NCI-H2227 (cell line): ENCODE data around the gene CACNG3.
A peak's percentile ranks its signal among the peaks of the same experiment; 100 is the strongest.

Experiments used
- DNase-seq: peaks from one replicate; lab custom pipeline; 2025; ENCODE audit not compliant: unreplicated experiment; lab: John Stamatoyannopoulos, UW

The CACNG3 gene

DNA sequence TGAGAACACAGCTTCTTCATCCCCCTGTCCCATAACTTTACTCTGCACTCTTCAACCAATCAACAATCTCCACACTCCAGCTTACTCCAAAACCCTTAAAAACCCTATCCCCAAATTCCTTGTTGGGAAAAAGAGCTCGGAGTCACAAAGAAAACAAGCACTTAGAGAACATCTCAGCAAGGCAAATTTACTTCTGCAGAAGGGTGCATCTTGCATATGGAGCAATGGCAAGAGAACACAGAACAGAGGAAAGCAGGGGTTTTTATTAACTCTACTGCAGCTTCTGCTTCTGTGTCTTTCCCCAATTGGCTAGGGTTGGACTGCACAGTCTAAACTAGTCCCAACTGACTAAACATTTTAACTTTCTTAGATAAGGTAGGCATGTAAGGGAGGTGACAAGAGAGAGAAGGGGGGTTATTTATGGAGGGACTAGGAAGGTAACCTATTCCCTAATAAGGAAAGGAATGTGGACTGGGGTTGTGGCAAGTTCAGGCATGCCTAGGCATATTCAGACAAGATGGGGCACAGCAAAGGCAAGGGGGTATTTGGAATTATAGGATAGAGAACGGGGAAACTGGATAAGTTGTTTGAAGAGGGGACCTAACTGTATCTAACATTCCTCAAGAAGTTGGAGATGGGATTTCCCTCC, 125.5 kb downstream of the CACNG3 start:
- DNase-seq: no peak

DNA sequence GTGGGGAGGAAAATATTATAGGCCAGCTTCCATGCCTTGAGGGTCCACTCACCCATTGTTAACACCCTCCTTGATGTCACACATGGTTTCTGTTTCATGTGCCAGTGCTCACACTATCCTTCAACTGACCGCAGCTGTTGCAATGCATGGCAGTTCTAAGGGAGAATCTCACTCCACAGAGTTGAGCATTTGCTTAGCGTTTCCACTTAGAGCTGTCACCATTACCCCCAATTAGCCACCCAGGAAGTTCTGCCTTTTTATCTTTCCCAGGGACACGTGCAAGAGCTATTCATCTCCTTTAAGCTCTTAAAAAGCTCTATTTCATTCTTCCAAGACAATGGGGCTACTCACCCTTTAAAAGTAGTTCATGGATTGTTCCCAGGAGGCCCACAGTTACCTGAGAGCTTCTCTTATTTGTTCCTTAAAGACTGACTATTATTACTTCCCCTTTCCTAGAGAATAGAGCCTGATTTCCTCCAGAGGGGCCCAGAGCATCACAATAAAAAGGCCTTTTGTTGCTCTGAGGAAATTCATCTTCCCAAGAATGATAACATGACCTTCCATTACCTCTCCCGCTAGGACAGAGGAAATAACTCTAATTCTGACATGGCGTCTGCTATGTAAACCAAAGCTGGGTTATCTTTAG, 126.8 kb downstream of the CACNG3 start:
- no peak for DNase-seq

DNA sequence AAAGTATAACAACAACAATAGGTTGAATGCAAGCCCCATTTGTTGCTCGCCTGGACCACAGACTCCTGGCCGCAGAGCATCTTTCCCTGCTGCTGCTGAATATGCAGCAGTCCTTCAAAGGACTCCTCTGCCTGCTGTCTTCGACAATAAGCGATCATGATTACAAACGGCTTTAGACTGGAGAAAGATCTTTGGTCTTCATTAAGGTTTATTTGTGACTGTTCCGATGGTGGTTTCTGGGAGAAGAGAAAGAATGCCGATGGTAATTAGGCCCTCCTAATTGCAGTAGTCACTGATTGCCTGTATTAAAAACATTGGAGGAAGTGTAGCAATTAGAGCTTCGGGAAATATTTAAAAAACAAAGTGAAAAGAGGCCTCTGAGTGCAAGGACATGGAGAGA, 138.2 kb downstream of the CACNG3 start:
- no peak for DNase-seq

DNA sequence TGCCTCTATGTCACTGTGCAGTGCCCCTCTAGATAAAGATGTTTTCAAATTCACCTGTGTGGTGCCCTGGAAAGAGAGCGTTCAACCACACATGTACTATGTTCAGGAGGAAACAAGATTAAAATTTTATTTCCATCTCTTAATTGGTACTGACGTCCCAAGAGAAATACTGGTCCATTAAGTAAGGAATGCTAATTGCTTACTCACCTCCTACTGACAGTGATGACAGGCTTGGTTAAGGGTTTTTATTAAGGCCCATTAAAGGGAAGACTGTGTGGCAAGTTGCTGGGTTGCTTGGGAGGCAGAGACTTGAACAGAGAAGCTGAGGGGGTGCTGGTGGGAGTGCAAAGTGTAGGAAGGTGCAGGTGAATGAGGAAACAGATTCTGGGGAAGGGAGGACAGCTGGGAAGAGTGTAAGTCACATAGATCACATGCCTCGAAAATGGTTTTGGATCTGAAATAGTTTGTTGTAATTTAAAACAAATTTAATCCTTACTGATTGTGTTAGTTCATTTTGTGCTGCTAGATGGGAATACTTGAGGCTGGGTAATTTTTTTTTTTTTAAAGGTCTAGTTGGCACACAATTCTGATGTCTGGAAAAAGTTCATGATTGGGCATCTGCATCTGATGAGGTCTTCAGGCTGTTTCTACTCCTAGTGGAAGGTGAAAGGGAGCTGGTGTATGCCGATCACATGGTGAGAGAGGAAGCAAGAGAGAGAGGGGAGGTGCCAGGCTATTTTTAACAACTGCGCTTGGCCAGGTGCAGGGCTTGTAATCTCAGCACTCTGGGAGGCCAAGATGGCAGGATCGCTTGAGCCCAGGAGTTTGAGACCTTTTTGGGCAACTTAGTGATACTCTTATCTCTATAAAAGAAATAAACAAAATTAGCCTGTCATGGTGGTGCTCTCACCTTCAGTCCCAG, 140.5 kb downstream of the CACNG3 start:
- no peak for DNase-seq

DNA sequence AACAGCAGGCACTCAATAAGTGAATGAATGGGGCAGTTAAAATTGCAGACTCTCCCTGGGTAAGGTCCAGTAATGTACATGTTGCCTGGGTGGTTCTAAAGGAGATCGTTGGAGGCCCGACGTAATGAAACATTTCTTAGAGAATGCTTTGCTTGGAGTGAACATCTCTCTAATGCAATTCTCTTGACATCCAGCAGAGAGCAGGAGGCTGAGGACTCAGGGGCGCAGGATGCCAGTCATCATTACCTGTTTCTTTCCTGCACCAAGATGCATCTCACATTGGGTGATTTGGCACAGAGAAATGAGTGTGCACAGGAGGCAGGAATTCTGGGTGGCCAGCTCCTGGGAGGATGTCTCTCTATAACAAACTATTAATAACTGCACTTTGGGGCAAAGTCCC, 152.9 kb downstream of the CACNG3 start:
- peak; percentile 4 for DNase-seq
